HG03439 (cell line): ENCODE results near the gene CYP46A1.

Experiments used
- ATAC-seq: cut with Tn5 transposase; IDR thresholded peaks from one replicate; pipeline ENCODE4 v1.9.1; 2021; ENCODE audit warnings: mild to moderate bottlenecking, moderate library complexity; ENCODE audit not compliant: unreplicated experiment

The CYP46A1 gene

GRCh38 chr14:99727096-99727870 lies 43.2 kb downstream of the CYP46A1 start:
- ATAC-seq: no peak

GRCh38 chr14:99728231-99728920 lies 44.3 kb downstream of the CYP46A1 start:
- ATAC-seq: no peak

- no peak for ATAC-seq
Observed at GRCh38 chr14:99728981-99729451, 44.9 kb downstream of the CYP46A1 start.

GRCh38 chr14:99729991-99730875 lies 46.1 kb downstream of the CYP46A1 start:
- ATAC-seq: no peak

GRCh38 chr14:99730876-99731546 lies 46.9 kb downstream of the CYP46A1 start:
- ATAC-seq: no peak

GRCh38 chr14:99731547-99732435 lies 47.7 kb downstream of the CYP46A1 start:
- ATAC-seq: no peak

DNA sequence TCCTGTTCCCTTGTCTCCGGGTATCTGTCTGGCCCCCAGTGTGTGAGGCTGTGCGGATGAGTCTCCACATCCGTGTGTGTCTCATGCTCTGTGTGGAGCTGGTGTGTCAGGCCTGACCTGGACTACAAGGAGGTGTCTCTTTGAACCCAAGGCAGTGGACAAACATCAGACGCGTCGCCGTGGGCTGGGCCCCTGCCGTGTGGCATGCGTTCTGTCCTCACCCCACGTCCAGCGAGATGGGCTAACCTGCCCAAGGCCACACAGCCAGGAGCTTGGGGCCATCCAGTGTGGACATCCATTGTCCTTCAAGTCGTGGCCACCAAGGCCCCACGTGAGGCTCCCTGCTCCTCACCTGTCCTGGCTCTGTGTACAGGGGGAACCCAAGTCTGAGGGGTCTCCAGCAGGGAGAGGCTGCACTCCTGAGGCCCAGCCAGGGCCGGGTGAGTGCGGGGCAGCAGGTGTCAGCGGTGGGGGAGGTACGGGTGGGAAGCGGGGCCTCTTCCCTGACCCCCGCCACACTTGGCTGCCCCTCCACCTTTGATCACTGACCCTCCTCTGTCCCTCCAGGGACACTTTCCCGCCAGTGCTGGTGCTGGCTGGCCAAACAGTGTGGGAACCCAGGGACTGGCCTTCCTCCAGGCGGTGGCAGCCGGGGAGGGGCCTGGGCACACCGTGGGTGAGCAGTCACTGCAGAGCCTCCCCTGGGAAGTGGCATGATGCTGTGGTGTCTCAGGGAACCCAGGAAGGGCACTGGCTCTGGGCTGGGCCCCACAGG lies 48.5 kb downstream of the CYP46A1 start:
- no peak for ATAC-seq

DNA sequence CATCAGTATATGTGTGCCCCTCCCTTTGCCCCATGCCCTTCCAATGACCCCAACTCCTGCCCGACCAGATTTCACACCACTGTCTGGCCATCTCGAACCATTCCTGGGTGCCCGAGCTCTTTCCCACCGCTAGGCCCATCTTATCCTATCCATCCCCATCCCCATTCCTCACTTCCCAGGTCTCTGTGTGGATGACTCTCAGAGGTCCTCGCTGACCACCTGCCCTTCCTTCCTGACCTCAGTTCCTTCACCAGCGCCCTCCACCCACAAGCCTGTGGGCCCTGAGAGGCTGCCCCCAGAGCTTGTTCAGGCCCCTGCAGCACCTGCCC lies 49.1 kb downstream of the CYP46A1 start:
- ATAC-seq: no peak

DNA sequence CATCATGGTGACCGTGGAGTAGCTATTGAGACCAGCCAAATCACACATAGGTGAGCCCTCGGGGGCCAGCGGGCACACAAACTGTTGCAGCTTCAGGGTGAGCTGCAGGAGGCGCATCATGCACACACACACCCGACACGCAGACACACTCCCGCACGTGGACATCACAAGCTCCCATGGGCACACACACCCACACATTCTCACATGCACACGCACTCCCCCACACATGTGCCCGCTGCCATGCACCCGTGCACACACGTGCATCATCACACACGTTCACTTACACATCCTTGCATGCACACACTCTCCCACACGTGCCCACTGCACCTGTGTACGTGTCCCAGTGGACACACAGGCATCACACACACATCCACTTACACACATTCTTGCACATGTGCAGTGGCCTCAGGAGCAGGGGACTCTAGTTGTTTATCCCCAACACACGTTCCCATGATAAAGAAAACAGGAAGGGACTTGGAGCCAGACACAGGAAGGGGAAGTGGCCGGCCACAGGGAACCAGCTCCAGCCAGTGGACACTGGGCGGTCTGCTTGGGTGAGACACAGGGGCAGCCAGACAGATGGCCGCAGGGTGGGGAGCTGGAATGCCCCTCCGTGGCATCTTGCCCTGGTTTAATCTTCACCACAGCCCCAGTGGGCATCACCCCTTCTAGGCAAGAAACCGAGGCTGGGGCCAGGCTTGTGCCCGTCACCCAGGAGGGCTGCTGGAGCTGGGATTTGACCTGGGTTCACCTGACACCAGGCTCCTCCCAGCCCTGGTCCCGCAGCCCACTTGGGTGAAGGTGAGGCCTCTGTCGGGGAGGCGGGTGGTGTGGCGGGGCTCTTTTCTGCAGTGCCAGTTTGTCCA lies 49.7 kb downstream of the CYP46A1 start:
- no peak for ATAC-seq

DNA sequence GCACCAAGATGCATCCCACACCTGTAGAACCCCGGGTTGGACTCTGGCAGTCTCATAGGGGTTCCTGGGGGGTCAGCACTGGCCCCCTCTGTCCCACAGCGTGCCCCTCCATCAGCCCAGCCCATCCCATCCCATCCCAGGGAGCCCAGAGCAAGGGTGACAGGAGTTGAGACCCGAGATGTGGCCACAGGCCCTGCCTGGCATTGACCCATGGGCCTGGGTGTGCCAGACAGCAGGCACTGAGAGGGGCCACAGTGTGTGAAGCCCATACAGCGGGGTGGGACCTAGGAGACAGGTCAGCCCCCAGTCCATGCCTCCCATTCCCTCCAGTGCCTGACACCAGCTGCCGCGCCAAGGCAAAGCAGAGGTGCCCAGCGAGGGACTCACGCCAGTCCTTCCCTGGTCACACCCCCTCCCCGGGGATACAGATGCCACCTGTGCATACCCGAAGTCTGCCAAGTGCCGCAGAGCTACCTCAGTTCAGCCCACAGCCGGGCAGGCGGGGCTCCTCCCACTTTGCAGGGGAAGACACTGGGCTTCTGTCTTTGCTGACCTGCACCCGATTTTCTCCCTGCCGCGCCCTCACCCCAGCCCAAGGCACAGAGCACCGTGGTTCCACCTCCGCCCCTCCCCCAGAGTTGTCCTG lies 50.4 kb downstream of the CYP46A1 start:
- ATAC-seq: no peak

GRCh38 chr14:99735189-99736135 lies 51.4 kb downstream of the CYP46A1 start:
- ATAC-seq: no peak

DNA sequence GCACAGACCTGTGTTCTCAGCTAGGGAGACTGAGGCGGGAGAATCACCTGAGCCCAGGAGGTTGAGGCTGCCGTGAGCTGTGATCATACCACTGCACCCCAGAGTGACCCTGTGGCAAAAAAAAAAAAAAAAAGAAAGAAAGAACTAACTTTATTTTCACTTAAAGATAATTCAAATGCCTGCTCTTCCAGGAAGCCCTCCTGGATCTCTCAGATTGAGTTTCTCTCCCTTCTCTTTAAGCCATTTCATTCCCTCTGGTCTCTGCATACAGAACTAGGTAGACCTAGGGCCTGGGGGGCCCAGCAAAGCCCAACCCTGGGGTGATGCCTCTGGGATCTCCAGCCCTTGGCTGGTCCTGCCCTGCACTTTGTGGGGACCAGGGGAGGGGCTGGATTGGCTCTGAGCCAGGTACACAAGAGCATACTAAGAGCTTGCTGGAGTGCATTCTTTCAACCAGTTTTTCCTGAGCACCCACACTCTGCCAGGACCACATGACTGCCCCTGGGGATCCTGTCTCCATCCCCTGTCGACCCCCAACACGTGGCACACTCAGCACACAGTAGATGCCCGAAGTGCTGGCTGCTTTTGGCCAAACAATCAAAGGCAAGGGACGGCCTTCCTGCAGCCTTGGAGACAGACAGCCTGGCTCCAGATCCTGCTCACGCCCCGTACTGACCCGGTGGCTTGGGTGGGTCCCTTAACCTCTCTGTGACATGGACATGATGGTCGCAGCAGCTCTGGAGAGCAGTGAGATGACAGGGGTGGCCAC lies 52.7 kb downstream of the CYP46A1 start:
- ATAC-seq: no peak

- ATAC-seq: no peak
Observed at GRCh38 chr14:99737451-99737951, 53.4 kb downstream of the CYP46A1 start.

DNA sequence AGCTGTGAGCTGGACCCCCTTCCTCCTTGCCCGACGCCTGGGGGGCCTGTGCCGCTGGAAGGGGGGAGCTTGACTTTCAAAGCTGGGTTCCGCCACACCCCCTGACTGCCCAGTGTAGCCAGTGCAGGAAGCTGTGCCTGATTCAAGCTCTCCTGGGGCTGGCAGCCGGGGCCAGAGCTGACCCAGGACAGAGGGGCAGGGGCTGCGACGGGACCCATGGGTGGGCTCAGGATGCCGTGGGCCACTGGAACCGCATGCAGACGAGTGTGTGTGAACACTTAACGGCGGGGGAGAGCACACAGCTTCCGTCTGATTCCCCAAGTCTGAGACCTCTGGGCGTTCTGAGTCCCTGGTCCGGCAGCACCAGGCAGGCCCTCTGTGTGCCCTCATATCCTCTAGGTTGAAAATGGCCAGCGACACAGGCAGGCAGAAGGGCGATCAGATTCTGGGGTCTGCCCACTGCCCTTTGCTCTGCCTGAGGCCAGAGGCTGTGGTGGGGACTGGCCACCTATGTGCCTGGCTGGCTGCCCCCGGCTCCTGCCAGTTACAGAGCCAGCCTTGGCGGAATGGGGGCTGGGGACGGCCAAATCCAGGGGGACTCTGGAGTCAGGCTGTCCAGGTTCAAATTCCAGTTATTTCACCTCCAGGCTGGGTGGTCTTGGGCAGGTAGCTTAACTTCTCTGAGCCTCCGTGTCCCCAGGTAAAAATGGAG lies 54.0 kb downstream of the CYP46A1 start:
- ATAC-seq: no peak

- ATAC-seq: no peak
Observed at GRCh38 chr14:99740411-99740810, 56.3 kb downstream of the CYP46A1 start.
